Left cardiac atrium (tissue), 4 donors: ENCODE data around the gene EGLN2. TPM values are rescaled to one million over a fixed set of nuclear protein-coding genes. Genes with fewer than 3 reads are reported as not detected.
"Not testable (repeated sequence)": the region's sequence is repeated elsewhere in the genome, so short reads cannot be mapped to it uniquely, and the experiment has no call there.

Source experiments
- ATAC-seq, 2 donors: fragments of 200-7000 bp; cut with Tn5 transposase; one replicate each; pipeline ENCODE4 v1.9.1; 2020; ENCODE audit warnings: mild to moderate bottlenecking in 2 of 2, moderate library complexity in 2 of 2
- DNase-seq: peaks from one replicate; pipeline ENCODE4 v3.0.0-alpha.2; 2020
- intact Hi-C, 2 donors: fragments of 100-400 bp; cut with DNase I; formaldehyde crosslinking; loops; one replicate each; pipeline versions ENCODE4 v1.14.1 to v1.15.1; 2022 to 2023
- long read RNA-seq: library from polyadenylated mRNA; unstranded; transcript quantifications from one replicate; pipeline ENCODE4 v2.0.0, GENCODE V29; 2021
- total RNA-seq, 2 donors: library from RNA; stranded (reverse); fragmentation: NEBNext Ultra II Directional; extraction: Animal tissue kit (Norgen Biotek cat#: 25700); gene quantifications; one replicate each; pipeline ENCODE4 v1.2.1, GENCODE V29; 2021
- donor health status: DM: no; HTN: yes; CAD: no.
- donor health status: DM: no; HTN: yes; CAD: no; lungs with severe emphysema.
- donor health status: DM: yes; HTN: yes; CAD: no.
- donor health status: Dilated cardiomyopathy.

EGLN2 gene
- 10 to 100 TPM; 66.7 to 67.5 TPM for total RNA-seq
- long read RNA-seq, transcript EGLN2-207 (5 exons, 2,821 nt) = minor isoform, 38 of 198 reads
- long read RNA-seq, transcript EGLN2-201 (6 exons, 2,102 nt) = major isoform, 147 of 198 reads
- long read RNA-seq, partial matches to known transcripts = 1 of 198 reads
- long read RNA-seq, other reads (novel, unspliced or antisense) = 9 of 198 reads

DNA sequence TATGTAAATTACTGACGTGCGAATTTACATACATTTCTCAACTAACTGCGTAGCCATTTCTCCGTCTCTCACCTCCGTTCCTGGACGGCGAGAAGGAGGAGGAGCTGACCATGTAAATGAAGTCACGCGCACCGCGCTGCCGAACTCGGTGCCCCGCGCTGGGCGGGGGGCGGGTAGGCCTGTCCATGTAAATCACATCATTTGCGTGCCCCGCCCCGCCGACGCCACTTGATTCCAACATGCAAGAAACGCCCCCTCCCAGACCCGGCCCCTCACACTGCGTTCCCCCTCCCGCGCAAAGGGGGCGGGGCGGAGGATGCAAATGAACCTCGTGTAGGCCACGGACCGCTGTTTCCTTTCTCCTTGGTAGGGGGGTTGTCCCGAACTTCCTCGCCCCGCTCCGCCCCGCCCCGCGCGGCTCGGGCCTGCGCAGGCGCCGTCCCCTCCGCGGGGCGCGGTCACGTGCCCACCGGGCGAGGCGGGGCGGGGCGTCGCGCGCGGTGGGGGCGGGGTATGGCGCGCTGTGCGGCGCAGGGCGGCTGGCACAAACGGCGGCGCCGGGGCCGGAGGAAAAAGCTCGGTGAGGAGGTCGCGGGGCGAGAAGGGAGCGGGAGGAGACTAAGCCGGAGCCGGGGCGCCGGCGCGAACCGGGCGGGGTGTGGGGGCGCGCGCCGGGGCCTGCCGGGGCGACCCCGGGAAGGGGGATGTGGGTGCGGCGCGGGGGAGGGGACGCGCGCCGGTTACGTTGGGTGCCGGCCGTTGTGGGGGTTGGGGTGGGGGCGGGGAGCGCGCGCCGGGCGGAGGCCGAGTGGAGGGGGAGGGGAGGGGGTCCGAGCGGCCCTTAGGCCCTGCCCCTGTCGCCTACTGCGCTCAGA, at the start of gene EGLN2:
Gene EGLN2, plus strand, starts transcription at position 509 of the 875 bp plus-strand sequence. CDS start 1,382 bp downstream, outside the sequence.
- DNase-seq (peak; percentile 100), ATAC-seq (peak; percentile 88 to 91)
- intact Hi-C loops = no loop called here

- intact Hi-C loops = loop anchor here in 1 of 2 donors (5.0 kb wide), 1 partner anchor 33 kb away; the partner anchor contains the start of genes COQ8B and ITPKC
- DNase-seq = peak; percentile 100
- ATAC-seq = peak; percentile 97
These were observed 48.7 kb upstream of the EGLN2 start, which contains the start of gene ACTMAP for GRCh38 chr19:40750058-40750873. Gene ACTMAP (minus strand): TSS chr19:40750477. CDS start chr19:40749803, 674 bp downstream.

DNA sequence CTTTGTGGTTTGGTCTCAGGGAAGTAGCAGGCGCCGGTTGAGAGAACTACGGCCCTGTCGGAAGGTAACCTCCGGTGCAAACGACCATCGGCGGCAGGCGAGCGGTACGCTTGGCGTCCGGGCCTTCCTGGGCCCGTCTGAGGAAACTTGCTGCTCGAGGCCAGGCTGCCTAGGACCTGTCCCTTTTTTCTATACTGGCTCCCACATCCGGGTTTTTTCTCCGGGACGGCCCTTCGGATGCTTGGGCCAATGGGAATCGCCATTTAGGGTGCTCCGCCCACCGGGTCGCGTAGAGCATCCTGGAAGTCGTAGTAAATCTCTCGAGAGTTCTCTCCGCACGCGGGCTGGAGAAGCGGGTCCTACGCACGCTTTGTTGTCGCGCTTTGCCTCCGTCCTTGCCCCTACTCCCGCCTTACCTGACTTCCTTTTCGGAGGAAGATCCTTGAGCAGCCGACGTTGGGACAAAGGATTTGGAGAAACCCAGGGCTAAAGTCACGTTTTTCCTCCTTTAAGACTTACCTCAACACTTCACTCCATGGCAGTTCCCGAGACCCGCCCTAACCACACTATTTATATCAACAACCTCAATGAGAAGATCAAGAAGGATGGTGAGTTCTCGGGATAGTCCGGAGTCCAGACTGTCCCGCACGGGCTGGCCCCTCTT, 48.0 kb upstream of the EGLN2 start, which contains the start of gene SNRPA:
Gene SNRPA, plus strand, starts transcription at position 330 of the 664 bp plus-strand sequence. Its CDS starts 206 bp downstream, at position 536.
- peak; percentile 83 to 91 for ATAC-seq
- intact Hi-C loops = loop anchor here in 1 of 2 donors (5.0 kb wide), 1 partner anchor 34 kb away; the partner anchor contains the start of genes COQ8B and ITPKC
- DNase-seq = peak; percentile 98

DNA sequence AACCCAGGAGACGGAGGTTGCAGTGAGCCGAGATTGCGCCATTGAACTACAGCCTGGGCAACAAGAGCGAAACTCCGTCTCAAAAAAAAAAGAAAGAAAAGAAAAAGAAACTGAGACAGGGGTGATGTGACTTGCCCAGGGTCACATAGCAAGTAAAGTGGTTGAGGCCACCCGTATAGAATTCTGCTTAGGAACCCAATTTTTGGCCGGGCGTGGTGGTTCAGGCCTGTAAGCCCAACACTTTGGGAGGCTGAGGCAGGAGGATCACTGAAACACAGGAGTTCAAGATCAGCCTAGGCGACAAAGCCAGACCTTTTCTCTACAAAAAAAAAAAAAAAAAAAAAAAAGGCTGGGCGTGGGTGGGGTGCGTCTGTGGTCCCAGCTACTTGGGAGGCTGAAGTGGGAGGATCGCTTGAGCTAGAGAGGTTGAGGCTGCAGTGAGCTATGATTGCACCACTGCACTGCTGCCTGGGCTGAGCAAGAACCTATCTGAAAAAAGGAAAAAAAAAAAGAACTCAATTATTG, 46.7 kb upstream of the EGLN2 start:
- DNase-seq (no peak), ATAC-seq (no peak)
- intact Hi-C loops = loop anchor here in 1 of 2 donors (5.0 kb wide), 1 partner anchor 35 kb away; the partner anchor contains the start of genes COQ8B and ITPKC

- DNase-seq (no peak), ATAC-seq (no peak)
- intact Hi-C loops = loop anchor here in 1 of 2 donors (5.0 kb wide), 1 partner anchor 37 kb away; the partner anchor contains the start of genes COQ8B and ITPKC
These were observed 44.3 kb upstream of the EGLN2 start for GRCh38 chr19:40754611-40755247.

- intact Hi-C loops = no loop called here
- DNase-seq = no peak
- no peak for ATAC-seq
These were observed 43.8 kb upstream of the EGLN2 start for GRCh38 chr19:40755248-40755624.

DNA sequence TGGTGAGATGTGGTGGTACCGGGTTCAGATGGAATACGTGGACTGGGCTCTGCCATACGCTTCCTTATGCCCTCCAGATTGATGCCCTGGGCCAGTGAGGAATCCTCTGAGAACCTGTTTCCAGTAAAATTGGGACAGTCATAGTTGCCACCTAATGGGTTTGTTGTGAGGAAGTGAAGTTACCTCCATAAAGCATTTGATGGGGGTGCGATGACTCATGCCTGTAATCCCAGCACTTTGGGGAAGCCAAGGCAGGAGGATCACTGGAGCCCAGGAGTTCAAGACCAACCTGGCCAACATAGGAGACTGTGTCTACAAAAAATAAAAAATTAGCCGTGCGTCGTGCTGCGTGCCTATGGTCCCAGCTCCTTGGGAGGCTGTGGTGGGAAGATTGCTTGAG, 43.2 kb upstream of the EGLN2 start:
- ATAC-seq (no peak), DNase-seq (no peak)
- intact Hi-C loops = no loop called here

- ATAC-seq = no peak
- no peak for DNase-seq
- intact Hi-C loops = no loop called here
These were observed 42.4 kb upstream of the EGLN2 start for GRCh38 chr19:40756502-40757110.

GRCh38 chr19:40758491-40758890, 40.5 kb upstream of the EGLN2 start:
- intact Hi-C loops = no loop called here
- DNase-seq (no peak), ATAC-seq (no peak)

DNA sequence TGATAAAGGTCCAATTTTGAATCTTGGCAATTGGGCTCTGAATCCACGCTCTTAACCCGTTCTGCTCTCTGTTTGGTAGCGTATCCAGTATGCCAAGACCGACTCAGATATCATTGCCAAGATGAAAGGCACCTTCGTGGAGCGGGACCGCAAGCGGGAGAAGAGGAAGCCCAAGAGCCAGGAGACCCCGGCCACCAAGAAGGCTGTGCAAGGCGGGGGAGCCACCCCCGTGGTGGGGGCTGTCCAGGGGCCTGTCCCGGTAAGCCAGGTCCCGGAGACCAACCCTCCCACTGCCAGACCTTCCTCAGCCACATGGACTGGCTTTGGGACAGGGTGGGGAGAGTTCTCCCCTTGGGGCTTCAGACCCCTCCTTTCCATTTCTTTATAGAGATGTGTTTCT, 39.6 kb upstream of the EGLN2 start:
- intact Hi-C loops = no loop called here
- ATAC-seq (no peak), DNase-seq (no peak)

DNA sequence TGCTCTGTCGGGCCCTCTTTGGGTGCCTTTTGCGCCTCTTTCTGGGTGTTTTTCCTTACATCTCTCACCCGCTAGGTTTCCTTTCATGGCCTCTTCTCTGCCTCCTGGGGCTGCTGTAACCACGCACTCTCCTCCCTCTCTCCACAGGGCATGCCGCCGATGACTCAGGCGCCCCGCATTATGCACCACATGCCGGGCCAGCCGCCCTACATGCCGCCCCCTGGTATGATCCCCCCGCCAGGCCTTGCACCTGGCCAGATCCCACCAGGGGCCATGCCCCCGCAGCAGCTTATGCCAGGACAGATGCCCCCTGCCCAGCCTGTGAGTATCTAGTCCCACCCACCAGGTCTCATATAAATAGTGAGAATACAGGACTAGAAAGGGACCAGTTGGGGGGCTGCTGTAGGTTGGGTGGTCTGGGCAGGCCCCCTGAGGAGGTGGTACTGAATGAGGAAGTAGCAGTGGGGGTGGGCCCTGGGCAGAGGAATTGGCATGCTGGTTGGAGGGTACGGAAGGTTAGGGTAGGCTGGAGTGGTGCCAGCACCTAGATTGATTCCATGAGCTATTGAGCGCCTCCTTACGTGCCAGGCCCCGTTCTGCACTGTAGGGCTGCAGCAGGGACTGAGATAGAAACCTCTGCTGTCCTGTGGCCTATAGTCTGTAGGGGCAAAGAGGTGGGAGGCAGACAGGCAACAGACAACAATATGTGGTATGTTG, 36.1 kb upstream of the EGLN2 start:
- DNase-seq (no peak), ATAC-seq (no peak)
- intact Hi-C loops = no loop called here

GRCh38 chr19:40763526-40763925, 35.5 kb upstream of the EGLN2 start:
- no peak for DNase-seq
- no peak for ATAC-seq
- intact Hi-C loops = no loop called here

DNA sequence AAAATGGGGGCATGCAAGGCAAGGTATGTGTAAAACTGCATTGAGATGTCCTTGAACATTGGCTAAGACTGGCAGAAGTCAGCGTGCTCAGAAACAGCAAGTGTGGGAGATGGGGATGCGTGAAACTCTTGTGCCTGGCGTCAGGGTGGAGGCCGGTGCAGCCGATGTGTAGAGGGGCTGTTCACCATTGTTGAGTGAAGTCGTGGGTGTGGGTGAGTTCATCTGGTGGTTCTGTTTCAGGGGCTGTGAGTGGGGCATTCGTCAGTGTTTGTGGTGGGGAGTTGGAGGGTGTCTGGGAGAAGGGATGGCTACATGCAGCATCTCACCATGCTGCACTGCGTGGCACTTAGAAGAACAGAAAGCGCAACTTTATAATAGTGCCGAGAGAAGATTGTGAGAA, 35.0 kb upstream of the EGLN2 start:
- intact Hi-C loops = no loop called here
- DNase-seq (no peak), ATAC-seq (no peak)

DNA sequence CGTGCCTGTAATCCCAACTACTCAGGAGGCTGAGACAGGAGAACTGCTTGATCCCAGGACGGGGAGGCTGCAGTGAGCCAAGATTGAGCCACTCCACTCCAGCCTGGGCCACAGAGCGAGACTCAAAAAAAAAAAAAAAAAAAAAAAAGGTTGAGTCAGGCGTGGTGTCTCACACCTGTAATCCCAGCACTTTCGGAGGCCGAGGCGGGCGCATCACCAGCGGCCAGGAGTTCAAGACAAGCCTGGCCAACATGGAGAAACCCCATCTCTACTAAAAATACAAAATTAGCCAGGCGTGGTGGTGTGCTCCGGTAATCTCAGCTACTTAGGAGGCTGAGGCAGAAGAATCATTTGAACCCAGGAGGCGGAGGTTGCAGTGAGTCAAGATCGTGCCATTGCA, 32.6 kb upstream of the EGLN2 start:
- ATAC-seq, intact Hi-C loops, DNase-seq: not testable (repeated sequence)

DNA sequence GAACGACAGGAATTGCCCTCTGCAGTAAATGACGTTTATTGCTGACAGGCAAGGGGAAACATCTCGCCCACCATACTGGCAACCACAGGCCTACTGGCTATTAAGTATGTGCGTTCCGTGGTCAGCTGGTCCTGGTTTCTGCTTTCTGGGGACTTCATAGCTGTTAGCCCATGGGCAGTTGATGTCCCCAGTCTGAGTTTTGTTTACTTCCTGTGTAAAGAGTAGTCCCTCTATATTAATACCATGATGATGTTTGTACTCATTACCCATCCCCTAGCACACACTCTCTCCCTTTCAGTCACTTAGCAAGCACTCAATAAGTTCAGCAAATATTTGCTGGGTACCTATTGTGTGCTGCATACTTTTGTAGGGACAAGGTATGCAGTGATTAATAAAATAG, 30.1 kb upstream of the EGLN2 start:
- ATAC-seq (no peak), DNase-seq (no peak)
- intact Hi-C loops = no loop called here

DNA sequence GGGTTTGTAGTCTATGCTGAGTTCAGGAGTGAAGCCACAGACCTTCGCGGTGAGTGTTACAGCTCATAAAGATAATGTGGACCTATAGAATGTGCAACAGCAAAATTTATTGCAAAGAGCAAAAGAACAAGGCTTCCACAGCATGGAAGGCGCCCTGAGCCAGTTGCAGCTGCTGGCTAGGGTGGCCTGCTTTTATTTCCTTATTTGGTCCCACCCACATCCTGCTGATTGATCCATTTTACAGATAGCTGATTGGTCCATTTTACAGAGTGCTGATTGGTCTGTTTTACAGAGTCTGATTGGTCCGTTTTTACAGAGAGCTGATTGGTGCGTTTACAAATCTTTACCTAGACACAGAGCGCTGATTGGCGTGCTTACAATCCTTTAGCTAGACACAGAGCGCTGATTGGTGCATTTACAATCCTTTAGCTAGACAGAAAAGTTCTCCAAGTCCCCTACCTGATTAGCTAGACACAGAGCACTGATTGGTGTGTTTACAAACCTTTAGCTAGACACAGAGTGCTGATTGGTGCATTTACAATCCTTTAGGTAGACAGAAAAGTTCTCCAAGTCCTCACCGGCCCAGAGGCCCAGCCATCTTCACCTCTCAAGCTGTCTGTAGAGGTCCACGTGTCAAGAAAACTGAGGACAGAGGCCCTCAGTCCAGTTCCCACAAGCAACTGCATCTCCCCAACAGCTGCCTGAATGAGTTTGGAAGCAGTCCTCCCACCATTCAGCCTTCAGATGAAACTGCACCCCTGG, 27.7 kb upstream of the EGLN2 start:
- DNase-seq, intact Hi-C loops, ATAC-seq: not testable (repeated sequence)
